Spleen (tissue), 11 donors: Measurements from ENCODE around the gene UBE2D2. TPM values are rescaled to one million over a fixed set of nuclear protein-coding genes. Genes with fewer than 3 reads are reported as not detected.
"Not testable (repeated sequence)": the region's sequence is repeated elsewhere in the genome, so short reads cannot be mapped to it uniquely, and the experiment has no call there.

Experiments
- DNase-seq: peaks from one replicate; pipeline ENCODE4 v3.0.0-alpha.2; 2020
- H3K27ac ChIP-seq, 8 donors: fragments of 200-600 bp; sonication (generic) in 7 of 8; 1 replicate in 4 of 8; 2 replicates in 4 of 8; pipeline versions ENCODE4 v1.5.0 to v1.8.0; 2016 to 2021; ENCODE audit warnings: inconsistent platforms in 4 of 8, mild to moderate bottlenecking in 4 of 8, moderate library complexity in 1 of 8
- H3K27me3 ChIP-seq, 7 donors: fragments of 200-600 bp; sonication (generic) in 6 of 7; replicated peaks in 1 of 7; 1 replicate in 4 of 7; 2 replicates in 3 of 7; pipeline versions ENCODE4 v1.5.0 to v1.8.0; 2016 to 2021; ENCODE audit warnings: inconsistent platforms in 3 of 7, mild to moderate bottlenecking in 1 of 7
- H3K36me3 ChIP-seq, 6 donors: fragments of 200-600 bp; sonication (generic) in 5 of 6; 1 replicate in 4 of 6; 2 replicates in 2 of 6; pipeline versions ENCODE4 v1.5.0 to v1.8.0; 2016 to 2021; ENCODE audit warnings: inconsistent platforms in 2 of 6
- H3K4me1 ChIP-seq, 6 donors: fragments of 200-600 bp; sonication (generic) in 5 of 6; 1 replicate in 3 of 6; 2 replicates in 3 of 6; pipeline versions ENCODE4 v1.5.0 to v1.8.0; 2016 to 2021; ENCODE audit warnings: inconsistent platforms in 3 of 6
- H3K4me3 ChIP-seq, 8 donors: fragments of 200-600 bp; sonication (generic) in 7 of 8; 1 replicate in 4 of 8; 2 replicates in 4 of 8; pipeline versions ENCODE4 v1.5.0 to v1.8.0; 2016 to 2021; ENCODE audit warnings: inconsistent platforms in 4 of 8, mild to moderate bottlenecking in 4 of 8, moderate library complexity in 2 of 8
- H3K9me3 ChIP-seq, 8 donors: fragments of 200-600 bp; sonication (generic) in 7 of 8; 1 replicate in 4 of 8; 2 replicates in 4 of 8; pipeline versions ENCODE4 v1.5.0 to v1.8.0; 2016 to 2021; ENCODE audit warnings: inconsistent platforms in 4 of 8
- CTCF ChIP-seq, 11 experiments: fragments of 200-600 bp in 7 of 11; fragments of 450-650 bp in 4 of 11; sonication (generic) in 4 of 11; IDR thresholded peaks in 8 of 11; conservative IDR thresholded peaks in 3 of 11; 1 replicate in 7 of 11; 2 replicates in 4 of 11; pipeline versions ENCODE4 v1.4.0 to v1.8.0; 2016 to 2021; ENCODE audit warnings: antibody characterized with exemption in 11 of 11, inconsistent platforms in 4 of 11, mild to moderate bottlenecking in 1 of 11
- POLR2A ChIP-seq, 3 donors: fragments of 450-650 bp; IDR thresholded peaks; one replicate each; pipeline ENCODE4 v1.5.1; 2017; ENCODE audit warnings: antibody characterized with exemption in 3 of 3, mild to moderate bottlenecking in 1 of 3
- POLR2AphosphoS5 ChIP-seq, 3 donors: sonication (generic); formaldehyde crosslinking; IDR thresholded peaks; one replicate each; pipeline ENCODE4 v1.5.1; 2017; ENCODE audit warnings: antibody characterized with exemption in 3 of 3
- whole genome bisulfite sequencing, 5 donors: extraction: QIAGEN DNeasy Blood & Tissue Kit in 3 of 5; methylation state at CpG; one replicate each; pipeline versions ENCODE4 v1.1.5 to v1.1.7; 2013 to 2018; 5-methylcytosine and 5-hydroxymethylcytosine counted together
- intact Hi-C: fragments of 100-400 bp; cut with DNase I; formaldehyde crosslinking; loops from one replicate; pipeline ENCODE4 v1.15.0; 2023; ENCODE audit warnings: low total_unique reads
- polyA plus RNA-seq, 3 donors: library from polyadenylated mRNA; stranded (reverse); fragments of 200-250 nt; gene quantifications; one replicate each; pipeline ENCODE4 v1.2.1, GENCODE V29; 2013
- total RNA-seq, 7 donors: library from RNA; depleted of rRNA in 3 of 7; stranded (reverse); fragments of >200 nt in 3 of 7; fragmentation: NEBNext Ultra II Directional in 4 of 7; extraction: Animal tissue kit (Norgen Biotek cat#: 25700) in 4 of 7; gene quantifications; one replicate each; pipeline versions ENCODE4 v1.1.0 to v1.2.1, GENCODE V29; 2016 to 2021
- donor health status: healthy with polysubstance abuse.
- donor health status: DM: no; HTN: no; CAD: no; lungs with moderate emphysema.
- donor health status: DM: no; HTN: no; CAD: no.
- donor health status: Bipolar disorder and iron deficiency.
- donor health status: healthy.
- donor health status: DM: no; HTN: no; CAD: no.
- donor health status: DM: yes; HTN: yes; CAD: no.

UBE2D2 gene
- total and polyA plus RNA-seq, 10 donors: 64.3 to 132 (median 98.2) TPM

DNA sequence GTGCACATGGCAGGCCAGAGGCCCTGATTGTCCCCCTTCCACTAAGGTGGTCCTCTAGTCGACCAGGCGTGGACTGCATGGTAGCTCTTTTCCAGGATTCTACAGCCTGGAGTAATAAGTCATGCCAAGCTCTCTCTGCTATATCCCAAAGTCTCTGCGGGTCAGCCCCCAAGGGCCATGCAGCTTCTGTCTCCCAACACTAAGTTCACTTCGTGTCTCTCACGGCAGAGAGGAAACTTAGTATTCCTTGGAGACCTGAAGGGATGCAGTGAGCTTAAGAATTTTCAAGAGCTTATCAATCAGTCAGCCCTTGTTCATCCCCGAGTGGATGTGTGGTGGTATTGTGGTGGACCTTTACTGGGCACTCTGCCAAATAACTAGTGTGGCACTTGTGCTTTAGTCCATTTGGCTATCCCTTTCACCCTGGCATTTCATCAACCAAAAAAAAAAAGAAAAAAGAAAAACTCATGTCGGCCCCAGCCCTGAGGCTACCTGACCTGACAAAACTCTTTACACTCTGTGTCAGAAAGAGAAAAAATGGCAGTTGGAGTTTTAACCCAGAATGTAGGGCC lies 33.2 kb upstream of the UBE2D2 start:
- H3K27me3 ChIP-seq, H3K4me3 ChIP-seq, H3K36me3 ChIP-seq, H3K27ac ChIP-seq, intact Hi-C loops: not testable (repeated sequence)
- WGBS, 5 donors: 70 to 83% (median 82%) methylated on average over 7 of the region's 7 CpGs
- peak; percentile 30 for DNase-seq
- H3K4me1 ChIP-seq: peaks cover 0 to 11% (median 0%) of the 10 kb centered on the region in 6 donors
- H3K9me3 ChIP-seq: peaks cover 0 to 18% (median 9%) of the 10 kb centered on the region in 8 donors

GRCh38 chr5:139528695-139529094 lies 32.4 kb upstream of the UBE2D2 start:
- intact Hi-C loops, H3K27me3 ChIP-seq, H3K27ac ChIP-seq, H3K4me1 ChIP-seq, H3K4me3 ChIP-seq, H3K36me3 ChIP-seq: not testable (repeated sequence)
- H3K9me3 ChIP-seq: peaks cover 0 to 18% (median 9%) of the 10 kb centered on the region in 8 donors
- peak; percentile 35 for DNase-seq
- WGBS, 5 donors: 94 to 96% (median 95%) methylated on average over 8 of the region's 8 CpGs

GRCh38 chr5:139530079-139530478 lies 31.1 kb upstream of the UBE2D2 start:
- 89 to 98% (median 93%) methylated on average over 2 of the region's 2 CpGs for WGBS, 5 donors
- H3K4me3 ChIP-seq, DNase-seq, intact Hi-C loops, H3K4me1 ChIP-seq, H3K36me3 ChIP-seq, H3K27ac ChIP-seq, H3K27me3 ChIP-seq: not testable (repeated sequence)
- H3K9me3 ChIP-seq: peaks cover 0 to 18% (median 9%) of the 10 kb centered on the region in 8 donors

- 86 to 96% (median 90%) methylated on average over 3 of the region's 3 CpGs for WGBS, 5 donors
- no peak for TF ChIP-seq POLR2AphosphoS5 (IDR thresholded peaks at IDR 0.05)
- no peak for TF ChIP-seq CTCF (IDR thresholded peaks at IDR 0.05 in 8 of 11, conservative IDR thresholded peaks at IDR 0.05 in 3 of 11)
- TF ChIP-seq POLR2A (IDR thresholded peaks at IDR 0.05): no peak
- H3K9me3 ChIP-seq: peaks cover 0 to 18% (median 9%) of the 10 kb centered on the region in 8 donors
- no peaks in the 10 kb centered on the region for H3K36me3 ChIP-seq
- no peaks in the 10 kb centered on the region for H3K27me3 ChIP-seq
- intact Hi-C loops: no loop called here
- no peak overlapping the region for H3K27ac ChIP-seq
- H3K4me3 ChIP-seq: no peak overlapping the region
- peak; percentile 4 for DNase-seq
- no peaks in the 10 kb centered on the region for H3K4me1 ChIP-seq
Measured at GRCh38 chr5:139531772-139532169, 29.4 kb upstream of the UBE2D2 start.

- Histone ChIP-seq H3K27ac (peak overlapping the region; percentile 30 to 80 (median 71)), H3K4me1 (peaks cover 0 to 17% (median 11%) of the 10 kb centered on the region in 6 donors), H3K9me3 (no peaks in the 10 kb centered on the region), H3K27me3 (no peaks in the 10 kb centered on the region), H3K36me3 (no peaks in the 10 kb centered on the region), H3K4me3 (peak overlapping the region in 5 of 8 donors; percentile 11 to 54 (median 22))
- intact Hi-C loops: no loop called here
- peak; percentile 94 for DNase-seq
- TF ChIP-seq POLR2AphosphoS5 (IDR thresholded peaks at IDR 0.05) (peak; percentile 81 to 88 (median 84)), POLR2A (IDR thresholded peaks at IDR 0.05) (no peak), CTCF (IDR thresholded peaks at IDR 0.05 in 8 of 11, conservative IDR thresholded peaks at IDR 0.05 in 3 of 11) (peak in 10 of 11 experiments; percentile 10 to 61 (median 38))
- WGBS, 5 donors: 5 to 13% (median 9%) methylated on average over 20 to 24 of the region's 24 CpGs
Measured at GRCh38 chr5:139543423-139543991, 17.6 kb upstream of the UBE2D2 start.

- H3K36me3 ChIP-seq, intact Hi-C loops, H3K27ac ChIP-seq, H3K4me3 ChIP-seq, DNase-seq, H3K27me3 ChIP-seq: not testable (repeated sequence)
- peaks cover 0 to 17% (median 11%) of the 10 kb centered on the region in 6 donors for H3K4me1 ChIP-seq
- 77 to 90% (median 86%) methylated on average over 6 of the region's 6 CpGs for WGBS, 5 donors
- peaks cover 0 to 15% (median 0%) of the 10 kb centered on the region in 8 donors for H3K9me3 ChIP-seq
Measured at GRCh38 chr5:139546593-139546992, 14.5 kb upstream of the UBE2D2 start.
